ENCODE measurements around the gene ESPL1. TPM values are rescaled to one million over a fixed set of nuclear protein-coding genes. Genes with fewer than 3 reads are reported as not detected.

The ESPL1 gene
- total and polyA plus RNA-seq, 2 of the 13 experiments (the other 11 are each of a cell fraction or from before 2014, with no cell fraction given) = 5.8 to 11.5 TPM

- TF ChIP-seq MATR3 (CRISPR knock-in tag; IDR thresholded peaks at IDR 0.05) (no peak), MAF1 (CRISPR knock-in tag; IDR thresholded peaks at IDR 0.05; ENCODE audit: borderline replicate concordance) (no peak), RFX3 (CRISPR knock-in tag; IDR thresholded peaks at IDR 0.05) (no peak), NCOA1 (CRISPR knock-in tag; IDR thresholded peaks at IDR 0.05) (no peak), ZNF224 (CRISPR knock-in tag; IDR thresholded peaks at IDR 0.05) (no peak), CHD2 (IDR thresholded peaks at IDR 0.05; ENCODE audit: low read depth, low read length) (no peak), ZNF17 (CRISPR knock-in tag; IDR thresholded peaks at IDR 0.05) (no peak), ZNF317 (CRISPR knock-in tag; IDR thresholded peaks at IDR 0.05) (no peak; the same call in 1 of the 2 replicates), ZFP62 (CRISPR knock-in tag; IDR thresholded peaks at IDR 0.05) (no peak), KAT7 (CRISPR knock-in tag; IDR thresholded peaks at IDR 0.05; ENCODE audit: borderline replicate concordance) (peak; percentile 85; the same call in 1 of the 2 replicates), ZNF207 (IDR thresholded peaks at IDR 0.05; ENCODE audit: borderline replicate concordance) (no peak), HNRNPUL1 (IDR thresholded peaks at IDR 0.05; ENCODE audit: low read depth, low read length) (no peak), FOSL1 (CRISPR knock-in tag; IDR thresholded peaks at IDR 0.05; ENCODE audit: borderline replicate concordance) (no peak), PITX1 (CRISPR knock-in tag; IDR thresholded peaks at IDR 0.05) (peak; percentile 30; the same call in 1 of the 2 replicates), TFDP2 (CRISPR knock-in tag; IDR thresholded peaks at IDR 0.05) (peak; percentile 99), ZFP90 (CRISPR knock-in tag; IDR thresholded peaks at IDR 0.05; ENCODE audit: borderline replicate concordance) (no peak; the same call in 1 of the 2 replicates), NFATC3 (CRISPR knock-in tag; IDR thresholded peaks at IDR 0.05) (no peak), CHCHD3 (CRISPR knock-in tag; IDR thresholded peaks at IDR 0.05) (peak; percentile 51; the same call in 1 of the 2 replicates), HNF4A (CRISPR knock-in tag; IDR thresholded peaks at IDR 0.05) (no peak), ZNF547 (CRISPR knock-in tag; IDR thresholded peaks at IDR 0.05) (no peak), ZC3H13 (CRISPR knock-in tag; IDR thresholded peaks at IDR 0.05) (no peak), ZFAT (CRISPR knock-in tag; conservative IDR thresholded peaks at IDR 0.05) (no peak), ZNF577 (CRISPR knock-in tag; IDR thresholded peaks at IDR 0.05; ENCODE audit: borderline replicate concordance, low read depth) (no peak), ATM (IDR thresholded peaks at IDR 0.05; ENCODE audit: borderline replicate concordance) (no peak), ZNF792 (CRISPR knock-in tag; IDR thresholded peaks at IDR 0.05) (no peak), SP1 (IDR thresholded peaks at IDR 0.05) (no peak), SP1 (CRISPR knock-in tag; IDR thresholded peaks at IDR 0.05) (no peak), TERF1 (CRISPR knock-in tag; IDR thresholded peaks at IDR 0.05) (no peak), EHMT2 (IDR thresholded peaks at IDR 0.05; ENCODE audit: borderline replicate concordance, low read depth, low read length) (no peak), ISX (CRISPR knock-in tag; conservative IDR thresholded peaks at IDR 0.05) (no peak), CREB1 (IDR thresholded peaks at IDR 0.05) (peak; percentile 60; the same call in 1 of the 2 replicates), CREB1 (CRISPR knock-in tag; IDR thresholded peaks at IDR 0.05) (peak; percentile 71)
Observed at GRCh38 chr12:53267999-53268629, at the start of gene ESPL1 (continued).

Measured in HepG2 (cell line).